Transverse colon (tissue), 4 donors: Measurements from ENCODE around the gene DNAH5. TPM values are rescaled to one million over a fixed set of nuclear protein-coding genes. Genes with fewer than 3 reads are reported as not detected.

Experiments used
- DNase-seq: peaks from one replicate; pipeline ENCODE4 v3.0.0-alpha.2; 2019
- H3K27ac ChIP-seq, 4 donors: fragments of 200-600 bp; sonication (generic); 2 replicates each; pipeline ENCODE4 v1.5.1; 2016 to 2018; ENCODE audit warnings: inconsistent platforms in 4 of 4
- H3K27me3 ChIP-seq: fragments of 200-600 bp; sonication (generic); 2 replicates; pipeline ENCODE4 v1.5.1; 2017; ENCODE audit warnings: inconsistent platforms
- H3K36me3 ChIP-seq, 4 donors: fragments of 200-600 bp; sonication (generic); 2 replicates each; pipeline ENCODE4 v1.5.1; 2017 to 2019; ENCODE audit warnings: inconsistent platforms in 4 of 4
- H3K4me1 ChIP-seq, 4 donors: fragments of 200-600 bp; sonication (generic); 2 replicates each; pipeline ENCODE4 v1.5.1; 2017 to 2020; ENCODE audit warnings: inconsistent platforms in 4 of 4
- H3K4me3 ChIP-seq, 4 donors: fragments of 200-600 bp; sonication (generic); 1 replicate in 1 of 4; 2 replicates in 3 of 4; pipeline versions ENCODE4 v1.5.1 to v1.6.1; 2017 to 2019; ENCODE audit warnings: inconsistent platforms in 4 of 4
- H3K9me3 ChIP-seq, 2 donors: fragments of 200-600 bp; sonication (generic); 2 replicates each; pipeline ENCODE4 v1.5.1; 2017 to 2019; ENCODE audit warnings: inconsistent platforms in 2 of 2
- CTCF ChIP-seq, 5 experiments: fragments of 200-600 bp in 3 of 5; fragments of 450-650 bp in 2 of 5; sonication (generic) in 3 of 5; IDR thresholded peaks; 1 replicate in 2 of 5; 2 replicates in 3 of 5; pipeline ENCODE4 v1.5.1; 2016 to 2017; ENCODE audit warnings: antibody characterized with exemption in 5 of 5, inconsistent platforms in 3 of 5, mild to moderate bottlenecking in 2 of 5, moderate library complexity in 1 of 5
- EP300 ChIP-seq: sonication (generic); formaldehyde crosslinking; IDR thresholded peaks from one replicate; pipeline ENCODE4 v1.6.1; 2017; ENCODE audit warnings: antibody characterized with exemption, low read depth
- POLR2A ChIP-seq: fragments of 450-650 bp; IDR thresholded peaks from one replicate; pipeline ENCODE4 v1.6.1; 2016; ENCODE audit warnings: antibody characterized with exemption, mild to moderate bottlenecking, moderate library complexity
- POLR2AphosphoS5 ChIP-seq, 3 donors: sonication (generic); formaldehyde crosslinking; IDR thresholded peaks; one replicate each; pipeline ENCODE4 v1.6.1; 2016; ENCODE audit warnings: antibody characterized with exemption in 3 of 3
- WGBS, 2 donors: methylation state at CpG; one replicate each; pipeline ENCODE4 v1.1.5; 2018; ENCODE audit warnings: low coverage in 1 of 2; 5-methylcytosine and 5-hydroxymethylcytosine counted together
- in situ Hi-C, 4 donors: fragments of 200-750 bp; cut with MboI; loops; one replicate each; pipeline versions ENCODE4 v1.15.0 to v1.15.1; 2017; ENCODE audit warnings: low sequenced_read_pairs in 3 of 4, low pct_ligation_motif_present in 1 of 4, low pct_unique_long_range_greater_than_20kb in 1 of 4
- intact Hi-C: fragments of 100-400 bp; cut with DNase I; formaldehyde crosslinking; loops from one replicate; pipeline ENCODE4 v1.15.1; 2023; ENCODE audit warnings: low total_unique reads
- total RNA-seq, 4 donors: library from RNA; depleted of rRNA; stranded (reverse); fragments of >200 nt; gene quantifications; one replicate each; pipeline ENCODE4 v1.1.0, GENCODE V29; 2016

The DNAH5 gene
- total RNA-seq, 4 donors from 2014 or later = 0.20 to 1.5 (median 0.53) TPM

GRCh38 chr5:13932011-13932410, 12.5 kb downstream of the DNAH5 start:
- Histone ChIP-seq H3K27me3 (no peaks in the 10 kb centered on the region), H3K9me3 (peaks cover 0 to 5% of the 10 kb centered on the region in 2 donors), H3K36me3 (no peaks in the 10 kb centered on the region), H3K4me3 (no peak overlapping the region), H3K27ac (no peak overlapping the region), H3K4me1 (no peaks in the 10 kb centered on the region)
- in situ Hi-C loops (no loop called here), intact Hi-C loops (no loop called here)
- TF ChIP-seq POLR2AphosphoS5 (IDR thresholded peaks at IDR 0.05) (no peak), CTCF (IDR thresholded peaks at IDR 0.05) (no peak), EP300 (no peak), POLR2A (no peak)
- no peak for DNase-seq

- no peak for DNase-seq
- H3K4me1 ChIP-seq = no peaks in the 10 kb centered on the region
- no peak for TF ChIP-seq POLR2AphosphoS5 (IDR thresholded peaks at IDR 0.05)
- no peak for TF ChIP-seq EP300
- no peak for TF ChIP-seq CTCF (IDR thresholded peaks at IDR 0.05)
- TF ChIP-seq POLR2A = no peak
- intact Hi-C loops = no loop called here
- peaks cover 0 to 5% of the 10 kb centered on the region in 2 donors for H3K9me3 ChIP-seq
- no peak overlapping the region for H3K27ac ChIP-seq
- in situ Hi-C loops = no loop called here
- H3K27me3 ChIP-seq = no peaks in the 10 kb centered on the region
- H3K4me3 ChIP-seq = no peak overlapping the region
- 69 to 79% methylated on average over 6 to 8 of the region's 8 CpGs for WGBS, 2 donors
- no peaks in the 10 kb centered on the region for H3K36me3 ChIP-seq
These were observed 13.8 kb downstream of the DNAH5 start for GRCh38 chr5:13930541-13931171.

- H3K4me3 ChIP-seq = no peak overlapping the region
- no peaks in the 10 kb centered on the region for H3K36me3 ChIP-seq
- H3K27ac ChIP-seq = no peak overlapping the region
- H3K9me3 ChIP-seq = no peaks in the 10 kb centered on the region
- no peaks in the 10 kb centered on the region for H3K27me3 ChIP-seq
- DNase-seq = no peak
- TF ChIP-seq CTCF (IDR thresholded peaks at IDR 0.05) = no peak
- no peak for TF ChIP-seq POLR2AphosphoS5 (IDR thresholded peaks at IDR 0.05)
- no peak for TF ChIP-seq EP300
- TF ChIP-seq POLR2A = no peak
- intact Hi-C loops = no loop called here
- 73 to 80% methylated on average over 4 of the region's 4 CpGs for WGBS, 2 donors
- in situ Hi-C loops = no loop called here
- no peaks in the 10 kb centered on the region for H3K4me1 ChIP-seq
These were observed 17.8 kb downstream of the DNAH5 start for GRCh38 chr5:13926731-13927130.

GRCh38 chr5:13921578-13921977, 22.9 kb downstream of the DNAH5 start:
- no peak for DNase-seq
- intact Hi-C loops = no loop called here
- TF ChIP-seq EP300 (no peak), CTCF (IDR thresholded peaks at IDR 0.05) (no peak), POLR2AphosphoS5 (IDR thresholded peaks at IDR 0.05) (no peak), POLR2A (no peak)
- H3K9me3 ChIP-seq = no peaks in the 10 kb centered on the region
- 31 to 54% methylated on average over 2 of the region's 2 CpGs for WGBS, 2 donors
- no peak overlapping the region for H3K4me3 ChIP-seq
- no peak overlapping the region for H3K27ac ChIP-seq
- in situ Hi-C loops = no loop called here
- no peaks in the 10 kb centered on the region for H3K27me3 ChIP-seq
- no peaks in the 10 kb centered on the region for H3K36me3 ChIP-seq
- H3K4me1 ChIP-seq = no peaks in the 10 kb centered on the region
